GM19043 (cell line): ENCODE measurements around the gene FBXL20.

Experiments
- ATAC-seq: cut with Tn5 transposase; IDR thresholded peaks from one replicate; pipeline ENCODE4 v1.9.1; 2021; ENCODE audit warnings: low read depth; ENCODE audit not compliant: unreplicated experiment

FBXL20 gene

DNA sequence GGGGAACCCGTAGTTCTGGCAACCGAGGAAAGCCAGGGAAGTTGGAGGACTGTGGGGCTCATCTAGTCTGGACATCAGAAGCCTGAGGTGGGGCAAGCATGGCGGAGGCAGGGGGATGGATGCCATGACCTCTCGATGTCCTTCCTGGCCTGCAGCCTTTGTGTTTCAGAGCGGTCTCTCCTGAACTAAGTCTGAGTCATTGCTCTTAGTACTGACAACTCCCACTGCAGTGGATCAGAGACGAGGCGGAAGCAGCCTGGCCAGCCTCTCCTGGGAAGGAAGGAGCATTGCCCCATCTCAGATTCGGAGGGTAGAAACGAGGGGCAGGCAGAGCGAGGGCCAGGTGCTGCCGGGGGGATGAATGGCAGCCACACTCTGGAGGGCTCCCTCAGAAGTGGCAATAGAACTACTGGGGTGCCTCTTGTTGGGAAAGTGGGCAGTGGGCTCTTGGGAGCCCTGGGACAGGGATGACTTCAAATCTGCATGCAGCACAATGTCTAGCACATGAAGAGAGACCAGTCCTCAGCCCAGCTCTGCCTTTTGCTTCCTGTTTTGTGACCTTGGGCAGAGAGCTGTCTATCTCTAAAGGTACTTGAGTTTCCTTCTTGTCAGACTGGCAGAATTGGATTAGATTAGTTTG lies 172.0 kb downstream of the FBXL20 start:
- no peak for ATAC-seq

DNA sequence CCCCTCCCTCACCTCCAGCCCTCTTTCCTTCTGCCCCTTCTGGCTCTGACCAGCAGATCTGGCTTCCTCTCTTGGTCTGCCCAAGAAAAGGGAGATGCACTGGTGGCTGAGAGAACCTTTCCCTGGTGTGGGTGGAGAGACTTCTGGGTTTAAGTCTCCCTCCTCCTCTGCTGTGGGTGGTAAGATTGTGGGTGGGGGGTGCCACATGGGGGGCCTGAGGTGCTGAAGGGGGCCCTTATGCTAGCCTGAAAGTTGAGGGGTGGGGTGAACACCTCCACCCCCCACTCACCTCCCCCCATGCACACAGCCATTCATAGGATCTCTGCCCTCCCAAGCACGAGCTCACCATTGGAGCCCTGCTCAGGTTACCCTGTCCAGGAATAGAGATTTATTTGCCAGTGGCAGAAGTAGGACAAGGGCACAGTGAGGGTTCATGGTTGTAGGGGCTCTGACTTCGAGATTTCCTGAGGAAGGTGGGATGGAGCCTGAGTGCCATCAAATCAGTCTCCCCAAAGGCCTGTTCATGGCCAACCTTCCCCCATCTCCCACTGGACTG lies 174.0 kb downstream of the FBXL20 start:
- ATAC-seq = no peak

DNA sequence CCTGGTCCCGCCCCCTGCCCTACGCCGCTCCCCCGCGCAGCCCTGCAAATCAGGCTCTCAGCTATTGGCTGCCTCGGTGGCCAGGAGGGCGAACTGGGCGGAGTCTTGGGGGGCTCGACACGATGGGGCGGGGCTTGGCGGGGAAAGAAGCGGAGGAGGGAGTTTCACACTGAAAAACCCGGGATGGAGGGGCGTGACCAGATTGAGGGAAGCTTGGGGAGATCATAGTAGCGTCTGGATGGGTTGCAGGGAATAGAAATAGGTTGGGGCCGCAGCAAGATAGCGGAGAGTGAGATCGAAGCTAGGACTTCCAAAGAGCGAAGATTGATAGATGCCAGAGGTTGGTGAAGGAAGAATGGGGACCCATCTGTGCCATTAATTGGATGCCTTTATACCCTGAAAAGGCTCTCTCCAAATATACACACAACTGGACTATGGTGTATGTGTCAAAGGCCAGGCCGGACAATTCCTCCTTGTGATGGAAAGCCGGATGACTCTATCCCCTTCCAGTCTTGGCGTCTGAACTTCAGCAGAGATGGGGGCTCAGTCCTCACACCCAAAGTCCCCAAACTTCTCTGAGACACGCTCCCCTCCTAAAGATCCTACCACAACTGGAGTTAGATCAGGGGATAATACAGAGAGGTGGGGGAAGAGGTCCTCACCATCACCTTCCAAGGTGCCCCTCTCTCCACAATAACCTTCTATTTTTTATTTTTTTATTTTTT lies 175.3 kb downstream of the FBXL20 start:
- ATAC-seq = no peak

DNA sequence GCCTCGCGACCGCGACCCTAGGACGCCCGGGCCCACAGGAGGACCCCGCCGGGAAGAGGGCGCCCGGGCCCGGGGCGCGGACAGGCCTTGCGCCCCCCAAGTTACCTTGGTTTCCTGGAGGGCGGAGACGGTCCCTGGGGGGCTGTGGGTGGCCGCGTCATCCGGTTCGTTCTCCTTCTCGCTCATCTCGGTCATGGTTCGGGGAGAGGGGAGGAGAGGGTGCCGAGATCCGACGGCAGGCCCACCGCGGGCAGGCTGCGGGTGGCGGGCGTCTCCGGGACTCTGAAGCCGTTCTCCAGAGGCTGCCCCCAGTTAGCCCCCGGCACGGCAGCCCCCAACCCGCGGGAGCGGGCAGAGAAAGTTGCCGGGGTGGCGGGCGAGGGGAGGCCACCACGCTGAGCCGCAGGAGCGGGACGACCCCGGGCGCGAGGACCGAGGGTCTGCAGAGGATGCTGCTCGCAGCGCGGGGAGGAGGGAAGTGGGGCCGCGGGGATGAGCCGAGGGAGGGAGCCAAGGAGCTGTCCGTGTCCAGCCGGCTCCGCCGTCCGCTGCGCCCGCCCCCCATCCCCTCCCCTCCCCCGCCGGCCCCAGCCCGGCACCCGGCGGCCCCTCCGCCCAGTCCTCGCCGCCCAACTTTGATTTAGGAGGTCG lies 176.0 kb downstream of the FBXL20 start, which contains the start of gene STAC2:
Gene STAC2 (minus strand): TSS at position 638 of the 651 bp plus-strand sequence. CDS start 443 bp downstream, at position 195.
- ATAC-seq = no peak

DNA sequence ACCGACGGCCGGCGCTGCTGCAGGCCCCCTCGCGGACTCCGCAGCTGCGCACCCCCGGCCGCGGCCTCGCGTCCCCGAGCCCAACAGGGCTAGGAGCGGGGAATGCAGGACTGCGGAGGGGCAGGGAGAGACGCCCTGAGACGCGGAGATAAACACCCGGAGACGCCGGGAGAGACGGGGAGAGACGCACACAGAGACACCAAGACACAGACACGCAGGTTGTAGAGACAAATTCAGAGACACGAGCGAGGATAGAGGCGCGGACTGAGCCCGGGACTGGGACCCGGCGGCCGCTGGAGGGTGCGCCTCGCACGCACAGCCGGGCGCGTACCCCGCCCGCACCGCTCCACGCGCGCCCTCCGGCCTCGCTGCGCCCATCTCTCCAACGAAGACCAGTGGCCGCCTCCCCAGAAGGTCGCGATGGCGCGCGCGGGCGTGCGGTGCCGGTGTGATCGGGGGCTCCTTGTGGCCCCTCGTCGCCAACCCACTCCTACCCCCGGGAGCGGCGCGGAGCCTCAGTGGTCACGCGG lies 176.6 kb downstream of the FBXL20 start:
- ATAC-seq = no peak

DNA sequence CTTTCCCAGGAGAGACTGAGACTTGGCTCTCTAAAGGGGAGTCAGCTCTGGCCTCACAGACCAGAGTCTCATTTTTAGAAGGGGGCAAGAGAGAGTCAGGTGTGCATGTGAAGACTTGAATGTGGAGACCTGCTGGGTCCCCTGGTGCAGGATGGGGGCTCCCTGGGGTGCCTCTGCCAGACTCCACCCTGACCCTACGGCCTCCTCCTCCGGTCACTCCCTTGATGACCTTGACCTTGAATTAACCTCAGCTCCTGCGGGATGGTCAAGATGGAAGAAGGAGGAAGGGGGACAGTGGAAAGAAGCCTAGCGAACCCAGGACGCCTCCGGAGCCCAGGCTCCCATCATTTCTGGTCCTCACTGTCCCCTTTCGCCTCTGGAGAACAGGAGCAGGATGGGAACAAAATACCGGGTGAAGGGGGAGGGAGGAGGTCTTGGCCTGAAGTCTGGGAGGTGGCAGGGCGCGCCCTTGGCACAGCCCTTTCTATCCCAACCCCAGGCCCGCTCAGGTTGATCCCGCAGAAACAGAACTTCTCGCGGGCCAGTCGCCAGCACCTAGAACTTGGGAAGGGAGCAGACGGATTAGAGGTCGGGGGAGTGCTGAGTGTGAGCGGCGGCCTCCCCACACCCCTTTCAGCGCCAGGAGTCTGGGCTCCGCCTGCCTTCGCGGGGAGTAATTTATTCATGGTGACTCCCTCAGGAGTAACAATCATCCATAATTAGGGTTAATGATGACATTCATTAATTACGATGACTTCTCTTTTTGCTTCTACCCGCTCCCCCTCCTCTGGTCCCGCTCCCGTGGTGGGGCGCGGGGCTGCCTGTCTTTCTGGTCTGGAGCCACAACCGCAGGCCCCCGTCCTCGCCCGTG lies 177.3 kb downstream of the FBXL20 start:
- no peak for ATAC-seq

DNA sequence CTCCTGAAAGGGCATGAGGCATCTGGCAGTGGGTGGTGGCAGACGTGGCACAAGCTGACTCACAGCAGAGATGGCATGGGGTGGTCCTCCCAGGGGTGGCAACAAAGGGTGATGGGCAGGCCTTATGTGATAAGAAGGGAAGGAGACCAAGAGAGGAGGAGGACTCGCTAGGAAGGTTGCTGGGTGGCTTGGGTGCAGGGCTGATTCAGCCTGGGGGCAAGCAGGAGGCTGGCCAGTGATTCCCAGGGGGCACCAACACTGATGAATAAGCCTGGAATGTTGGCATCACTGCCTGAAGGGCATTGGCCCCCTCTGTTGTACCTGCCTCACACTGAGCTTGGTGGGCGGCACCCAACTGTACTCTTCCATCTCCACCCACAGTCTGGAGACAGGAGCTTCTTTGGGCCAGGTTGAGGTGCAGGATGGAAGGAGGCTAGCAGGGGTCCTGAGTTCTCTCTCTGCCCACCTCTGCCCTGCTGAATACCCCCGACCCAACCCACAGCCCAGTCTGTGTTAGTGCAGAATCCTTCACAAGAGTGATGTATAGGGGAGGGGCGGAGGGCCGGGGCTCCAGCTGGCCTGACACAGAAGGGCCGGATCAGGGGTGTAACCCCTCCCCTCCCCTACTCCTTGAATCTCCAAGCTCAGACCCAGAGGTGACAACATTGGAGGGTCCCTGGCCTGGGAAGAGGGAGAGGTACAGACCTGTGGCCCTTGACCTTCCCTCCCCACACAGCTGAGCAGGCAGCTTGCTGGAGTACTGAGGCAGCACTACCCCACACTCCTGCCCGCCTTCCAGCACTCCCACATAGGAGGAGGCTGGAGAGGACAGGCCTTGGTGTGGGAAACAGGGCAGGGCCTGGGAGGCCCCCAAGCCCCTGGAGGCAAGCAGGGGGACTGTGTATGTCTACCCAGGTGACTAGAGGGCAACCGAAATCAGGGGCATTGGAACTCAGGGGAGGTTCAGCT lies 178.3 kb downstream of the FBXL20 start:
- no peak for ATAC-seq

DNA sequence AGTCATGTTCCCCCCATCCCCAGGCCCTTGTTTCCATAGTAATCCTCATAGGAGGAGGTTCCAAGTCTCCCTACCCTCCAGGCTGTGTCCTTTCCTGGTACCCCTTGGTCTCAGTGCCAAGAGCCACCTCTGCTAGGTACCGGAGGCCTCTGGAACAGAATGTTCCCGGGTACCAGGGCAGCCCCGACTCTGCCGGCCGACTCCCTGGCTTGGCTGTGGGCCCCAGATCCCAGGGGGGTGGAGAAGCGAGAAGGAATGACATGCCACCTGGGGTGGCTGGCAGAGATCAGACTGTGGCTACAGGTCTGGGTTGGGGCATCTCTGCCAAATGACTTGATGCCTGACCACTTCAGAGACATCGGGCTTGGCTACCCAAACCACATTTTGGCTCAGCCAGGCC lies 179.3 kb downstream of the FBXL20 start:
- ATAC-seq = no peak

DNA sequence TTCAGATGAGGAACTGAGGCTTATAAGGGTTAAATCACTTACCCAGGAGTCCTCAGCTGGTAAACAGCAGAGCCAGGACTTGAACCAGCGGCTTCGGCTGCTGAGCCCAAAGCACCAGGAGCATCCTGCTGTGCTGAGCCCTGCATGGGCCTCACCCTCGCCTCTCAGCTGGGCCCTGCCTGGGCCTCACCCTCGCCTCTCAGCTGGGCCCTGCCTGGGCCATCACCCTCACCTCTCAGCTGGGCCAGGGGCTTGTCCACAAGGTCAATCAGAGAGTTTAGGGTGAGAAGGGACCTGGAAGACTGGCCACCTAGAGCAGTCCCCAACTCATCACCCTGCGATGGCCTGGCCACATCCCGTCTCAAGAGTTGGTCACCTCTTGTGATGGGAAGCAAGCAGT lies 179.9 kb downstream of the FBXL20 start:
- no peak for ATAC-seq

DNA sequence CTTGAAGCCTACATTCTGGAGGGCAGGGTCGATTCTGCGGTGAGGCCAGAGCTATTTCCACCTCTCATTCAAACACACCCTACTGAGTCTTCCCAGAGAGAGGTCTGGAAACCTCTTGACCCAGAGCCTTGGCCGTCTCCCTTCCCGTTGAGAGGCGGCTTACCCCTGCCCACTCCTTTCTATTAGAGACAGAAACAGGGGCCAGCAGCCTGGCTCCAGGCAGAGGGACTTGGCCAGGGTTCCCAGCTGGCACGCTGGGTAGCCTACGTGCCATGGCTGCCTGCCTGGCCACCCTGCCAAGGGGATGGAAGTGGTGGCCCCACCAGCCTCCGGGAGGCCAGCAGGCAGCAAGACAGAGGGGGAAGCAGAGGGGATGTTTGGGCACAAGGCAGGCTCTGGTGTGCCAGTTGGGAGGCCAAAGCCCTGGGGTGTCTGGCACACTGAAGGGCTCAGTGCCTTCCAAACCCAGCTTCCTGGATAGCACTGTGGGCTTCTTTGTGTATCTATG lies 181.7 kb downstream of the FBXL20 start:
- ATAC-seq = no peak

DNA sequence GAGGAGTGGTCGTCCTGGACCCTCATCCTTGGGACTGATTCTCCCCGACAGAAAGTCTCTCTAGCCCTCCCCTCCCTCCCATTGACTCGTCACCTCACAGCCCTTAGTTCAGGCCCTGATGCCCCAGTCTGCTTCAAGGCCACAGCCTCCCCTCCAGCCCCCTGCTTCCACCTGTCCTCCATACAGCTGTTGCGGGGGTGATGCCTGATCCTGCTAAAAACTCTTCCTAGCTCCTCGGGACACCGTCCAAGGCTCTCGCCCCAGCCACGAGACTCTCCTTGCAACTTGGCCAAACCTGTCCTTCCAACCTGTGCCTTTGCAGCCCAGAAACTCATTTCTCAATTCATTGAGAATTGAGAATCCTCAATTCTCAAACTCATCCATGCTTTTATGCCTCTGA lies 182.5 kb downstream of the FBXL20 start:
- ATAC-seq = no peak

DNA sequence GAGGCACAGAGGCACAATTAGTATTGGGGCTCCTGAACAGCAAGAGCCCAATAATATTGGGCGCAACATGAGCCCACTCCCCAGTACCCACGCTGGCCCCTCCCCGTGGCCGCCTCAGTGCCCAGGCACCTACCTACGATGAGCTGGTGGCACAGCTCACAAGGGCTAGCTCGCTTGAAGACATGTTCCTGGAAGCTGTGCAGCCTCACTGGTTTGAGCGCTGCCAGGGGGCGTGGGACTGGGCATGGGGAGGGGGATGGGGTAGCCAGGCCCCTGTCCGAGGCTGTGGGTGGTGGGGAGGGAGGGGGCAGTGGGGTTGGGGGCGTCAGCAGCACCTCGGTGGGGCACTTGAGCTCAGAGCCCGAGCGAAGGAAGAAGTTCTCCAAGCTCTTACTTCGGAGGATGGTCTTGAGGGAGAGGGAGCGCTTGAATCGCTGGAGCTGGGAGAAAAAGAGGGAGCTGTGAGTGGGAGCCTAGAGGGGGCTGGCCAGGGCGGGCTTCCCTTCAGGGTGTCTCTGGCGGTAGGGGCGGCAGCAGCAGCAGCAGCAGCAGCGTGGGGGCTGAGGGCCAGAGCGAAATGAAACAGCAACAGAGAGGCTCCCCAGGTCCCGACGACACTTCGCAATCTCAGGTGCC lies 183.6 kb downstream of the FBXL20 start:
- no peak for ATAC-seq

DNA sequence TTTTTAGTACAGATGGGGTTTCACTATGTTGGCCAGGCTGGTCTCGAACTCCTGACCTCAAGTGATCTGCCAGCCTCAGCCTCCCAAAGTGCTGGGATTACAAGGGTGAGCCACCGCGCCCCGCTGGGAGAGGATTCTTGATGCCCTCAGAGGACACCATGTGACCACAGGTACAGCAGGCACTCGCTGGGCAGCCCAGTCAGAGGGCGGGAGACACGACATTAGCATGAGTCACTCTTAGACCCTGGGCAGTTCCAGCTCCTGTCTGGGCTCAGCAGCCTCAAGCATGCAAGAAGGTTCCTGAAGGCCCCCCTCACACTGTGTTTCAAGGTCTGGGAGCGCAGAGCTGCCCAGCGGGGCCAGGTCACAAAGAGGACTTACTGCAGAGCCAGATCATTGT lies 187.6 kb downstream of the FBXL20 start:
- no peak for ATAC-seq

DNA sequence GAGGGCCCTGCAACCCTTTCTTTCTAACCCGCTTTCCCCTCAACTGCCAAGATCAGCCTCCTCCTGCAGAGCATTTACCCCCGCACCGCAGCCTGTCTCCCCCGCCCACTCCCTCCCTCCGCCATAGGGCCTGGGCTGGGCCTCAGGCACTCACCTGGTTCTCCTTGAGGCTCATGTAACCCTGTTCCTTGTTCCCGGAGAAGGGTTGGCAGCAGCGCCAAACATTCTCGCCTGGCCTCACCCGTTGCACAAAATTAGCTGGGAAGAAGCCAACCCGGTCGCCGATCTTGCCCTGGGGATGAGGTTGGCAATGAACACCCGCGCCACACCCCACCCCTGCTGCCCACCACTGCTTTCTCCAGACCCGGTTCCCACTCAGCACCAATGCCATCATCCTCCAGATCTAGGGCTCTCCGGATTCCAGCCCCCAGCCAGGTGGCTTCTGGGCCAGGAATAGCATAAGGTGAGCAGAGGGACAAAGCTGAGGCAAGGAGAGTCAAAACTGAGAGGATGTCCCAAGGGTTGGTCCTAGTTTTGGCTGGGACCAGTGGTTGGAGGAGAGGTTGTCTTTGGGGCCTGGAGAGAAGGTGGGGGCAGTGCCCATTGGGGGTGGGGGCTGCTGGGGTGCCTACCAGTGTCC lies 188.5 kb downstream of the FBXL20 start:
- ATAC-seq = no peak

DNA sequence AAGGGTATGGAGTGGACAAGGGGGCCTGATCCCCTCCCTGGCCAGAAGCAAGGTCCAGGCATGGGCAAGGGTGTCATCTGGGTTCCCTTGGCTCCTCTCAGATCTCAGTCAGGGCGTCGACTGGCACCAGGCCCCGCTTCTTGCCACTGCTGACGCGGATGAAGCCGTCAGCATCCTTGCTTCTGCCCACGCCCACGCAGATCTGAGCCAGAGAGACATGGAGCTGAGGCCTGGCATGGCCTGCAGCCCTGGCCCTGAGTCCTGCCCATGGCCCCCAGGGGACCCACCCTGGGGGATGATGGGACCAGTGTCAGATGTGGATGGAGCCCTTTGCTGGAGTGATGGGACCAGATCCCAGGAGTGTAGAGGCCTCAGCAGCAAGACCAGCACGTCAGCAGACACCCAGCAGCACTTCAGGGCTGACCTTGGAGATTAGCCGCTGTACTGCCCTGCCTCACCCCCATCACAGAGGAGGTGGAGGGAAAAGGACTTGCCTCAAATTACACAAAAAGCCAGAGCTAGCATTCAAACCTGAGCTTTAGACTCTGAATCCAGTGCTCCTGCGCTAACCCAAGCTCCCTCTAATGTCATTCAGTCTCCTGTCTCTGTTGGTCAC lies 189.1 kb downstream of the FBXL20 start:
- no peak for ATAC-seq

DNA sequence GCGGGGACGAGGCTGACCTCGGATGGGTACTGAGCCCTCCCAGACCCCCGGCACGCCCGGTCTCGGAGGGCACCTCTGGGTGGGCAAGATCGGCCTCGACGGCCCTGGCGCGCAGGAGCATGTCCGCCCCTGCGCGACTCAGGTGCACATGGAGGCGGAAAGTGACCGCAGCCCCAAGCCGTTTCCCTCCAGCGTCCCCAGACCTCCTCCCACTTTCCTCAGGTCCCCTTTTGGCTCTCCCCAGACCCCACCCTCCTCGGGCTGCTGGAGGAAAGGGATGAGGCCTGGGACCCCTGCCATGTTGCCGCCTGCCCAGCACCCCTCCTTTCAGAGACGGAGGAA lies 191.4 kb downstream of the FBXL20 start:
- ATAC-seq = no peak

DNA sequence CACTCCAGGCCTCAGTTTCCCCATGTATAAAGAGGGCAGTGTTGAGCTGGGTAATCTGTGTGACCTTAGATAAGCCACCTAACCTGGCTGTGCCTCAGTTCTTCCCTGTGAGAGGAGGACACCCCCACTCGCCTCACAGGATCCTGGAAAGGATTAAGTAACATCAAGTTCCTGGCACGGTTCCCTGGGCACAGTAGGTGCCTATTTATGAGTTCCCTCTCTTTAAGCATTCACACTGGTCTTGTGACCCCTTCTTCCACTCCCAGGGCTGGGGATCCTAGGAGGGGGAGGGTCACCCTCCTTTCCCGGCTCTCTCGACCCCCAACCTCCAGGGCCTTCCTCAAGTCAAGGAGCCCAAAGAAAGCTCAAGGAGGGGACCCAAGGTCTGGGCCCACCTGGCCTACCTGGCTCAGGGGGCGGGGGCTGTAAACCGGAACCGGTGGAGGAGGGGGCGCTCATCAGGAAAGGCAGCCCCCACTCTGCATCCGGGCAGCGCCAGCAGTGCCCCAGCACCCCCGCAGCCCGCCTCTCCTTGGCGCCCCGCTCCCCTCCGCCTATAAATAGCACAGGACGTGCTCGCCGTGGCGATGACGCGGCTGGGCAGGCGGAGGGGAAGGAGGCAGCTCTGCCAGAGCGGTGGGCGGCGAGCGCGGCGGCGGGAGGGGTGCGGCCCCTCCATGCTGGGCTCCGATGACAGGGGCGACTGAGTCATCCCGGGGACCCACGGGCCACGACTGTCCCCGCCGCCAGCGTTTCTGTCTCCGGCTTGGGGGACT lies 191.9 kb downstream of the FBXL20 start:
- no peak for ATAC-seq
